ENCODE data around the gene BNIP3.
"Not testable (repeated sequence)": the region's sequence is repeated elsewhere in the genome, so short reads cannot be mapped to it uniquely, and the experiment has no call there.

Gene BNIP3

GRCh38 chr10:132001238-132001972 lies 19.7 kb upstream of the BNIP3 start:
- no peak for DNase-seq (ENCODE audit: low read depth)

DNA sequence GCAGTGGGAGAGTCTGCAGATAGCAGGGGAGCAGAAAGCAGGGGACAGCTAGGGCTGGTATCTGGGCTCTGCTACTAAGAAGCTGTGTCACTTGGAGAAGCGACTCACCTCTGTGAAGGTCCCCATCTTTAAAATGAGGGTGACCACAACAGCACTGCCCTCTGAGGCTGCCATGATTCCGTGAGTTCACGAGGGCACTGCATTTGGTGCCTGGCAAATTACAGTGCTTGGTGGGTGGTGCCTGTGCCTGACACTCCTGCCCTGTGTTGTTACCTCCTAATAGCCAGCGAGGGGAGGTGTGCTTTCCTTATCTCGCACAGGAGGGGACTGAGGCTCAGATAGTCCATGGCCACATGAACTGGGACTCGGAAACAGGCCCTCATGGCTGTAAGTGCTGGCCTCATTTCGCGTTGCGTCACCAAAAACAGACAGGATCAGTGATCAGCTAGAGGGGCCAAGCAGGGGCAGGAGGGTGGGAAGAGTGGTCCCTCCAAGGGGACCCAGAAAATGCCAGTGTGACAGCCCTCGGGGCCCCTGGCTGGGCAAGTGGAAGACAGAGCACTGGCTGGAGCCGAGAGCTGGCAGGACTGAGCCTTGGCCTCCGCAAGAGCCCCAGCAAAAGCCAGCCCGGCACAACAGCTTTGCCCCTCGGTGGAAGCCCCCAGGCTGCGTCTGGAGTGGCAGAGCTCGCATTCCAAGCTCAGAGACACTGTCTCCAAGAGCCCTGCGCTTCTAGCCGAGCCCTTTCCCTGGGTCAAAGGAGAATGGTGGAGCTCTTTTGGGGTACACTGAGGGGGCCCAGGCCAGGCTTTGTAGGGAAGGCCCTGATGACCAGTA lies 17.3 kb upstream of the BNIP3 start:
- no peak for DNase-seq (ENCODE audit: low read depth)

DNA sequence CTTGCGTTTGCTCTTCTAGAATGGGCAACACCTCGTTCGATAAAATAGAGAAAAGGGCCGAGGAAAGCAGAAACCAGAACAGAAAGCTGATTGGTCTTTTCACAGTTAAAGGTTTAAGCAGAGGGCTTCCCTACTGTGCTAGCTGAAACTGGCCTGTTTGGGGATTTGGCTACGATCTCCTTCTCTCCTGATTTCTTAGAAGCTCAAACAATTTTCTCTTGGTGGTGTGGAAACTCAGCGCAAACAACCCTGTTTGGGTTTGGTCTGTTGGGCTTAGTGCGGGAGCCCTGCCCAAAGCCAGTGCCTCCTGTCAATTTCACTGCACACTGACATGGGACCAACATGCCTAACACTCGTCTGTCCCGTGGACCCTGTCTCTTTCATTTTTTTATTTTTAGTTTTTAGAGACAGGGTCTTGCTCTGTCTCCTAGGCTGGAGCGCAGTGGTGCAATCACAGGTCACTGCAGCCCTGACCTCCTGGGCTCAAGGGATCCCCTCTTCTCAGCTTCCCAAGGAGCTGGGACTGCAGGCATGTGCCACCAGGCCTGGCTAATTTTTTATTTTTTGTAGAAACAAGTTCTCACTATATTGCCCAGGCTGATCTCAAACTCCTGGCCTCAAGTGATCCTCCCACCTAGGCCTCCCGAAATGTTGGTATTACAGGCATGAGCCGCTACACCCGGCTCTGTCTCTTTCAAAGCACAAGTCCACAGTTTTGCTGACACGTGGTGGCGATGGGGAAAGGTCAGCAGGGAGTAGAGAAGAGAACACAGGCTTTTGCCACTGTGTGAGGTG lies 16.5 kb upstream of the BNIP3 start:
- no peak for DNase-seq (ENCODE audit: low read depth)

DNA sequence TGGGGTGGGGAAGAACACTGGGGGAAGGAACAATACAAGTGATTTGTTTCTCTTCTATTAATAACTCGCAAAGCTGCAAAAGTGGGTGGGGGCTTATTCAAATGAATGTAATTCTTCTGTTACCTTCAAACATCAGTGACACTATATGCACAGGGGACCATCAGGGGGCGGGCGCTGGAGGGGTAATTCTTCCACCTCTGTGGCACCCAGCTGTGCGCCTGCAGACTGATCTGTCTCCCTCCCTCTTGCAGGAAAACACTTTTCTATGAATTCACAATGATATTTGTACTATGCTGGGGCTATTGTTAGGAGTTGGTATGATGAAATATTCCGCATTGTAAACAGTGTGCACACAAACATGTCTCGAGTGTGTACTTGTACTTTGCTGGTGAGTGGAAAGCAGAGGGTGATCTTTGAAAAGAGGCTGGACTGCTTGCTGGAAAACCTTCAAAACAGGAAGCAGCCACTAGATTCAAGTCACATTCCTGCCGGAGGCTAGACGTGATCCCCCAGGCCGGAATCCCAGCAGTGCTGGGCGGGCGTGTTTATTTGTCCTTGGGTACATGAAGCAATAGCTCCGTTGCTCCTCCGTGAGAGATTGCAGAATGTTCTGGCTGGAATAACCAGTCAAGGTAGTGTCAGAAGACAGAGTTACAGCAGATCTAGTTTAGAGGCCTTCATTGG lies 15.8 kb upstream of the BNIP3 start:
- peak; percentile 51 for DNase-seq (ENCODE audit: low read depth)

- DNase-seq (ENCODE audit: low read depth), result no peak
These were observed 15.0 kb upstream of the BNIP3 start for GRCh38 chr10:131996466-131997365.

- DNase-seq (ENCODE audit: low read depth), result no peak
These were observed 12.7 kb upstream of the BNIP3 start for GRCh38 chr10:131994435-131994834.

GRCh38 chr10:131993275-131993674 lies 11.6 kb upstream of the BNIP3 start:
- no peak for DNase-seq (ENCODE audit: low read depth)

DNA sequence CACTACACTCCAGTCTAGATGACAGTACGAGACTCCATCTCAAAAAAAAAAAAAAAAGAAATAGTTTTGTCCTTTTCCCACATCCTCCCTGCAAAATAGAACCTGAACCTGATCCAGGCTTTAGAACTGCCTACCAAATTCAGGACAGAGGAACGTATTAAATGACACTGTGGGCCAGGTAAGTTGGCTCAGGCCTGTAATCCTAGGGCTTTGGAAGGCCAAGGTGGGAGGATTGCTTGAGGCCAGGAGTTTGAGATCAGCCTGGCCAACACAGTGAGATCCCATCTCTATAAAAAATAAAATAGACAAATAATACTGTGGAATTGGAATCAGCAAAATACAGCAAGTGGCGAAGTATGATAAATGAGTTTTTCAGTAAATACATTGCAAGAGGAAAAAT lies 10.0 kb upstream of the BNIP3 start:
- DNase-seq (ENCODE audit: low read depth), result no peak

DNA sequence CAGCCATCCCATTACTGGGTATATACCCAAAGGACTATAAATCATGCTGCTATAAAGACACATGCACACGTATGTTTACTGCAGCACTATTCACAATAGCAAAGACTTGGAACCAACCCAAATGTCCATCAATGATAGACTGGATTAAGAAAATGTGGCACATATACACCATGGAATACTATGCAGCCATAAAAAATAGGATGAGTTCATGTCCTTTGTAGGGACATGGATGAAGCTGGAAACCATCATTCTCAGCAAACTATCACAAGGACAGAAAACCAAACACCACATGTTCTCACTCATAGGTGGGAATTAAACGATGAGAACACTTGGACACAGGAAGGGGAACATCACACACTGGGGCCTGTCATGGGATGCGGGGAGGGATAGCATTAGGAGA lies 6.1 kb upstream of the BNIP3 start:
- not testable (repeated sequence) for DNase-seq (ENCODE audit: low read depth)

DNA sequence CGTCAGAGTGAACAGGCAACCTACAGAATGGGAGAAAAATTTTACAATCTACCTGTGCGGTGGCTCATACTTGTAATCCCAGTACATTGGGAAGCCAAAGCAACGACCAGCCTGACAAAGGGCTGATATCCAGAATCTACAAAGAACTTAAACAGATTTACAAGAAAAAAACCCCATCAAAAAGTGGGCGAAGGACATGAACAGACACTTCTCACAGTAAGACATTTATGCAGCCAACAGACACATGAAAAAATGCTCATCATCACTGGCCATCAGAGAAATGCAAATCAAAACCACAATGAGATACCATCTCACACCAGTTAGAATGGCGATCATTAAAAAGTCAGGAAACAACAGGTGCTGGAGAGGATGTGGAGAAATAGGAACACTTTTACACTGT lies 5.6 kb upstream of the BNIP3 start:
- DNase-seq (ENCODE audit: low read depth), result not testable (repeated sequence)

GRCh38 chr10:131986851-131987250 lies 5.1 kb upstream of the BNIP3 start:
- DNase-seq (ENCODE audit: low read depth), result not testable (repeated sequence)

DNA sequence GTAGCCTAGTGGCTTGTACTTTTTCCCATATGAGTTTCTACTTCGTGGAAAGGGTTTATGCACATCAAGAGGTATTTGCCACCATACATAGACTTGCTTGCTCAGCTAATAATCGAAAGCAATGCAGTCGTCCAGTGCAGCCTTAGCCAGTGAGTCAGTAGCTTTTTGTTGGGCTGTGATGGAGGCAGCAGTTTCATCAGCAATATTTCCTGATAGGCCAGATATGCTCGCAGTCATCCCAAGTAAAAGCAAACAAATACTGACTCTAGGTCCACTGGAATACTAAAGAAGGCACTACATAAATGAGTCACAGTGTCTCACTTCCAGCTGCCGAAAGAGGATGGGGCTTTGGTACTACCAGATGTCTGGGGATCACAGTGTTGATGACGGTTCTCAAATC lies 2.1 kb upstream of the BNIP3 start:
- peak; percentile 93 for DNase-seq (ENCODE audit: low read depth)

DNA sequence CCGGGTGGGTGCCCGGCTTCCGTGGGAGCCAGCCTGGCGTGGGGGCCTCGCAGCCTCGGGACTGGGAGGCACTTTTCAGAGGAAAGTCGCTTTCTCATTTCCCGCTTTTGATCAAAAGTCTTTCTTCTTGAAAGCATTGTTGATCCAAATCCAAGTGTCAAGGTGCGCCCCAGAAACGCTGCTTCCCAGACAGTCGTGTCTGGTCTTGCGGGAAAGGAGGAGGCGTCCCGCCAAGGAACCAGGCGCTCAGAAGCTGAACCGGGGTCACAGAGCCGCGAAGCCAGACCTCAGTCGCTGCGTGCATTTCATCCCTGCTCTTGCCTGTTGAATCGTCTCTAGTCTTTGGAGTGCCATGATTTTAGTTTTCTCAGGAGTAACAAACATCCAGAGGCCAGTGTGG lies 1.1 kb upstream of the BNIP3 start:
- no peak for DNase-seq (ENCODE audit: low read depth)

- DNase-seq (ENCODE audit: low read depth), result no peak
These were observed 548 bp upstream of the BNIP3 start for GRCh38 chr10:131982185-131982756.

DNA sequence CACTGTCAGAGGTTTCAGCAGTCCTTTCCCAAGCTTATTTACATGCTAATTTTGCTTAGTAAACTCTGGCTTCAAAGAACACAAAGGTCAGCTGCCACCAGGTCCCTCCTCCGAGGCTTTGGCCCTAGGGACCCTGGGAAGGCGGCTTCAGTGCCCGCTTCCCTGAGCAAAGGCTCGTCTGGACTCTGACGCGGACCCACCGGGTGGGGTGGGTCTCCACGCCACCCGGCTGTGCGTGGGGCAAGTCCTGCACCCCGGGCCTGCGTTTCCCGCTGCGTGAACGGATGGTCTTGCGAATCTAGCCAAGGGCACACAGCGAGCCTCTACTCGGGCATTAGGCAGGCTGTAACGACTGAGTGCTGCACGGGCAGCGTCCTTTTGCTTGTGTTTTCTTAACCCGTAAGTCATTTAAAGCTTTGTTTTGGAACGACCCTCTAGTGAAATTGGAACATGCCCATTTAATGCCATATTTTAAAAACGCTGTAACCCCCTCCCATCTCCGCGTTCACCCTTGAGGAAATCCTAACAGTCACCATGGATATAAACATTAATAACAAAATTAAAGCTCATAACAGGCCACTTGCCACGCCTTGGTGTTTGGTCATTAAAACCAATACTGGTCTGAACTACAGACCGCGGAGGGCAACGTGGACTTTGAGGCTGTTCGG lies 828 bp downstream of the BNIP3 start:
- no peak for DNase-seq (ENCODE audit: low read depth)

GRCh38 chr10:131980321-131980720 lies 1.4 kb downstream of the BNIP3 start:
- DNase-seq (ENCODE audit: low read depth), result no peak

GRCh38 chr10:131979821-131980270 lies 1.9 kb downstream of the BNIP3 start:
- no peak for DNase-seq (ENCODE audit: low read depth)

DNA sequence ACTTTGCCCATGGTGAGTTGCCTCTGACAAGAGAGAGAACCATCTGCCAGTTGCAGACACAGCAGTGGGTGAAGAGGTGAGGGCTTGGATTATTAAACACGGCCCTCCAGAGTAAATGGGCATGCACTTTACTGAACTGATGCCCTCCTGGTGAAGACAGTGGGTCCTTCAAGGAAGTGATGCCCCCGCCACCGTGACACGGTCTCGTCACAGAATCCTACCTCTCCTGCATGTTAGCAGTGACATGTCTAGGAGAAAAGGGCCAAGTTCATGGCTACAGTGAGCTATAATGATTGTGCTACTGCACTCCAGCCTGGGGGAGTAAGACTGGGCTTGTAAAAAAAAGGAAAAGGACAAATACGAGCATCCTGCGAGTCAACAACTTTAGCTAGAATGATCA lies 2.4 kb downstream of the BNIP3 start:
- DNase-seq (ENCODE audit: low read depth), result no peak

DNA sequence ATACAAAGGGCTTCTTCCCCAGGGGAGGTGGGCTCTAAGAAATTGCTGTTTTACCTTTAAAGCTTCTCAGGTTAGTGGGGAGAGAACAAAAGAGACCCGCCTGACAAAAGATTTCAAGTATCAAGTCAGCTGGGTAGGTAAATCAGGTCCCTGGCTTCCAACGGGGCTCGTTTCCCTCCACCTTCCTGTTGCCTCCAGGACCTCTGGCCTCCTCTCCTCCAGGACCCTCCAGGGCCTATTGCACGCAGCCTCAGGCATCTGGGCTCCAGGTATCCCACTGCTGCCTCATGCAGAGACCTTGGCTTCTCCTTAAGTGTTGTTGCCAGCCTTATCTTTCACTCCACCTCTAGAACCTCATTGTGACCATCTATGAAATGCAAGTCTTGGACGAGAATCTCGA lies 2.9 kb downstream of the BNIP3 start:
- no peak for DNase-seq (ENCODE audit: low read depth)

- no peak for DNase-seq (ENCODE audit: low read depth)
These were observed 3.4 kb downstream of the BNIP3 start for GRCh38 chr10:131978366-131978765.
